Prostate gland (tissue), 2 donors: Measurements from ENCODE around the gene PKMYT1. TPM values are rescaled to one million over a fixed set of nuclear protein-coding genes. Genes with fewer than 3 reads are reported as not detected.

Experiments used
- DNase-seq: peaks from one replicate; pipeline ENCODE4 v3.0.0-alpha.2; 2019; ENCODE audit warnings: low spot score
- H3K27ac ChIP-seq, 2 donors: fragments of 200-600 bp; sonication (generic); 2 replicates each; pipeline ENCODE4 v1.5.1; 2017 to 2019
- H3K27me3 ChIP-seq: fragments of 200-600 bp; sonication (generic); replicated peaks from 2 replicates; pipeline ENCODE4 v1.5.1; 2019; ENCODE audit not compliant: insufficient read depth
- H3K36me3 ChIP-seq, 2 donors: fragments of 200-600 bp; sonication (generic); 1 replicate in 1 of 2; 2 replicates in 1 of 2; pipeline versions ENCODE4 v1.5.1 to v1.8.1; 2017 to 2019
- H3K4me1 ChIP-seq: fragments of 200-600 bp; sonication (generic); replicated peaks from 2 replicates; pipeline ENCODE4 v1.5.1; 2019
- H3K4me3 ChIP-seq, 2 donors: fragments of 200-600 bp; sonication (generic); 2 replicates each; pipeline ENCODE4 v1.5.1; 2017 to 2019
- H3K9me3 ChIP-seq: fragments of 200-600 bp; sonication (generic); 2 replicates; pipeline ENCODE4 v1.5.1; 2017
- CTCF ChIP-seq, 4 experiments: fragments of 200-600 bp in 2 of 4; fragments of 450-650 bp in 2 of 4; sonication (generic) in 2 of 4; IDR thresholded peaks; 1 replicate in 3 of 4; 2 replicates in 1 of 4; pipeline ENCODE4 v1.5.1; 2016 to 2019; ENCODE audit warnings: antibody characterized with exemption in 4 of 4, mild to moderate bottlenecking in 2 of 4, moderate library complexity in 2 of 4
- POLR2A ChIP-seq: fragments of 450-650 bp; IDR thresholded peaks from one replicate; pipeline ENCODE4 v1.6.1; 2016; ENCODE audit warnings: antibody characterized with exemption, mild to moderate bottlenecking
- POLR2AphosphoS5 ChIP-seq: sonication (generic); formaldehyde crosslinking; IDR thresholded peaks from one replicate; pipeline ENCODE4 v1.6.1; 2017; ENCODE audit warnings: antibody characterized with exemption
- WGBS: methylation state at CpG from one replicate; pipeline ENCODE4 v1.1.5; 2018; 5-methylcytosine and 5-hydroxymethylcytosine counted together
- intact Hi-C: fragments of 100-400 bp; cut with DNase I; formaldehyde crosslinking; loops from one replicate; pipeline ENCODE4 v1.14.2; 2022
- total RNA-seq, 2 donors: library from RNA; depleted of rRNA; stranded (reverse); fragments of >200 nt; gene quantifications; one replicate each; pipeline ENCODE4 v1.1.0, GENCODE V29; 2016

PKMYT1 gene
- total RNA-seq, 2 donors from 2014 or later: 4.1 to 25.5 TPM

- TF ChIP-seq POLR2A (peak; percentile 64), CTCF (IDR thresholded peaks at IDR 0.05) (peak in 1 of 4 experiments; percentile 30), POLR2AphosphoS5 (peak; percentile 96)
- H3K27ac ChIP-seq: peak within 1 kb of the TSS; percentile 89 to 94
- peak; percentile 97 for DNase-seq
- peak within 1 kb of the TSS; percentile 38 to 63 for H3K4me3 ChIP-seq
- no peaks in the 10 kb centered on the region for H3K9me3 ChIP-seq
- H3K36me3 ChIP-seq: no peaks in the 10 kb centered on the region
- no peaks in the 10 kb centered on the region for H3K27me3 ChIP-seq
- intact Hi-C loops: no loop called here
- under 1% methylated on average over 69 of the region's 69 CpGs for WGBS
- peaks cover 30% of the 10 kb centered on the region for H3K4me1 ChIP-seq
These were observed 43.6 kb upstream of the PKMYT1 start, which contains the start of the genes HCFC1R1 and THOC6 for GRCh38 chr16:3023669-3024478. Gene HCFC1R1 (minus strand): TSS chr16:3023942. CDS start chr16:3023941, 1 bp downstream. Gene THOC6 (plus strand): TSS chr16:3024035. CDS start chr16:3024327, 292 bp downstream.

GRCh38 chr16:3023415-3023668, 43.1 kb upstream of the PKMYT1 start:
- Histone ChIP-seq H3K9me3 (no peaks in the 10 kb centered on the region), H3K27ac (peak overlapping the region; percentile 89 to 94), H3K36me3 (no peaks in the 10 kb centered on the region), H3K4me1 (peaks cover 27% of the 10 kb centered on the region), H3K4me3 (peak overlapping the region; percentile 38 to 63), H3K27me3 (no peaks in the 10 kb centered on the region)
- 0% methylated on average over 6 of the region's 6 CpGs for WGBS
- no peak for TF ChIP-seq CTCF (IDR thresholded peaks at IDR 0.05)
- no peak for TF ChIP-seq POLR2A
- TF ChIP-seq POLR2AphosphoS5: no peak
- intact Hi-C loops: no loop called here
- DNase-seq: no peak

- H3K9me3 ChIP-seq: no peaks in the 10 kb centered on the region
- H3K27me3 ChIP-seq: no peaks in the 10 kb centered on the region
- whole genome bisulfite sequencing: 36% methylated on average over 8 of the region's 8 CpGs
- peak overlapping the region; percentile 38 to 63 for H3K4me3 ChIP-seq
- peaks cover 22% of the 10 kb centered on the region for H3K4me1 ChIP-seq
- TF ChIP-seq POLR2AphosphoS5 (no peak), CTCF (IDR thresholded peaks at IDR 0.05) (no peak), POLR2A (no peak)
- DNase-seq: no peak
- H3K36me3 ChIP-seq: no peaks in the 10 kb centered on the region
- intact Hi-C loops: no loop called here
- H3K27ac ChIP-seq: peak overlapping the region; percentile 89 to 94
These were observed 42.6 kb upstream of the PKMYT1 start for GRCh38 chr16:3022684-3023414.

- WGBS: 4% methylated on average over 8 of the region's 8 CpGs
- intact Hi-C loops: no loop called here
- Histone ChIP-seq H3K9me3 (no peaks in the 10 kb centered on the region), H3K4me3 (peak overlapping the region; percentile 48 to 54), H3K36me3 (no peaks in the 10 kb centered on the region), H3K27me3 (no peaks in the 10 kb centered on the region), H3K4me1 (peaks cover 21% of the 10 kb centered on the region), H3K27ac (peak overlapping the region; percentile 89 to 94)
- peak; percentile 86 for DNase-seq
- TF ChIP-seq POLR2A: no peak
- peak; percentile 82 for TF ChIP-seq POLR2AphosphoS5
These were observed 42.0 kb upstream of the PKMYT1 start for GRCh38 chr16:3022208-3022683.

- Histone ChIP-seq H3K9me3 (no peaks in the 10 kb centered on the region), H3K4me1 (peaks cover 21% of the 10 kb centered on the region), H3K36me3 (no peaks in the 10 kb centered on the region), H3K27ac (peak overlapping the region; percentile 89 to 94), H3K27me3 (no peaks in the 10 kb centered on the region), H3K4me3 (peak overlapping the region; percentile 48 to 54)
- TF ChIP-seq CTCF (IDR thresholded peaks at IDR 0.05) (peak in 3 of 4 experiments; percentile 20 to 42 (median 41)), POLR2A (no peak)
- intact Hi-C loops: no loop called here
- WGBS: 7% methylated on average over 25 of the region's 25 CpGs
- peak; percentile 57 for DNase-seq
These were observed 41.4 kb upstream of the PKMYT1 start for GRCh38 chr16:3021449-3022207.
